HEK293T (cell line): ENCODE measurements around the gene FAM107B.

Source experiments
- CTCF ChIA-PET: fragments of 350-600 bp; formaldehyde crosslinking; extraction: SDS; loops from one replicate; lab custom pipeline; 2021; ENCODE audit warnings: antibody characterized with exemption, inconsistent platforms; lab: Yijun Ruan, JAX
- POLR2A ChIA-PET: fragments of 350-600 bp; formaldehyde crosslinking; extraction: SDS; loops from one replicate; lab custom pipeline; 2020; ENCODE audit warnings: antibody characterized with exemption, inconsistent platforms; lab: Yijun Ruan, JAX
- DNase-seq: peaks from one replicate; pipeline ENCODE4 v3.0.0; 2012; ENCODE audit warnings: mixed read lengths; ENCODE audit errors: extremely low spot score
- ARNT ChIP-seq: fragments of 450-650 bp; IDR thresholded peaks from 2 replicates; pipeline ENCODE4 v1.6.1; 2017; ENCODE audit warnings: mild to moderate bottlenecking
- BHLHE40 ChIP-seq: fragments of 450-650 bp; IDR thresholded peaks from 2 replicates; pipeline ENCODE4 v1.6.1; 2016; ENCODE audit warnings: mild to moderate bottlenecking, moderate library complexity, borderline replicate concordance
- CTBP1 ChIP-seq: fragments of 450-650 bp; IDR thresholded peaks from 2 replicates; pipeline ENCODE4 v1.6.1; 2016; ENCODE audit warnings: borderline replicate concordance
- ELF4 ChIP-seq: fragments of 450-650 bp; IDR thresholded peaks from 2 replicates; pipeline ENCODE4 v1.6.1; 2017; ENCODE audit warnings: antibody characterized with exemption
- FOXA1 ChIP-seq: fragments of 450-650 bp; IDR thresholded peaks from 2 replicates; pipeline ENCODE4 v1.6.1; 2016; ENCODE audit warnings: mild to moderate bottlenecking
- FOXK2 ChIP-seq: fragments of 450-650 bp; IDR thresholded peaks from 2 replicates; pipeline ENCODE4 v1.6.1; 2016; ENCODE audit warnings: mild to moderate bottlenecking
- FOXM1 ChIP-seq: fragments of 450-650 bp; IDR thresholded peaks from 2 replicates; pipeline ENCODE4 v1.6.1; 2017; ENCODE audit warnings: mild to moderate bottlenecking, borderline replicate concordance
- HDGF ChIP-seq: fragments of 450-650 bp; IDR thresholded peaks from 2 replicates; pipeline ENCODE4 v1.6.1; 2017; ENCODE audit warnings: antibody characterized with exemption, borderline replicate concordance
- L3MBTL2 ChIP-seq: fragments of 450-650 bp; conservative IDR thresholded peaks from 2 replicates; pipeline ENCODE4 v1.6.1; 2016; ENCODE audit warnings: mild to moderate bottlenecking
- LEF1 ChIP-seq: fragments of 450-650 bp; IDR thresholded peaks from 2 replicates; pipeline ENCODE4 v1.6.1; 2017; ENCODE audit warnings: mild to moderate bottlenecking, borderline replicate concordance
- NFRKB ChIP-seq: fragments of 450-650 bp; IDR thresholded peaks from 2 replicates; pipeline ENCODE4 v1.6.1; 2016; ENCODE audit warnings: mild to moderate bottlenecking, moderate library complexity
- PKNOX1 ChIP-seq: fragments of 450-650 bp; IDR thresholded peaks from 2 replicates; pipeline ENCODE4 v1.6.1; 2016
- SP1 ChIP-seq: fragments of 450-650 bp; IDR thresholded peaks from 2 replicates; pipeline ENCODE4 v1.6.1; 2017
- SUZ12 ChIP-seq: fragments of 450-650 bp; IDR thresholded peaks from 2 replicates; pipeline ENCODE4 v1.6.1; 2016; ENCODE audit warnings: mild to moderate bottlenecking
- TARDBP ChIP-seq: fragments of 450-650 bp; IDR thresholded peaks from 2 replicates; pipeline ENCODE4 v1.6.1; 2016
- ZNF384 ChIP-seq: fragments of 450-650 bp; IDR thresholded peaks from 2 replicates; pipeline ENCODE4 v1.6.1; 2016

FAM107B gene

GRCh38 chr10:14573666-14574261 lies 200.9 kb downstream of the FAM107B start:
- TF ChIP-seq FOXM1 (no peak), LEF1 (no peak), FOXK2 (no peak), HDGF (no peak), ELF4 (no peak), SP1 (no peak)
- ChIA-PET CTCF (interaction anchor here (0.7 kb wide), 1 partner anchor 72 kb away, joined by 3 read pairs; no protein-coding TSS in a partner anchor), POLR2A (no interaction called here)
- DNase-seq = no peak

- TF ChIP-seq ARNT (no peak), FOXM1 (no peak), LEF1 (no peak), HDGF (no peak)
- ChIA-PET POLR2A (no interaction called here), CTCF (no interaction called here)
- DNase-seq = no peak
These were observed 201.9 kb downstream of the FAM107B start for GRCh38 chr10:14572811-14573210.

GRCh38 chr10:14571866-14572507 lies 202.7 kb downstream of the FAM107B start:
- ChIA-PET CTCF (no interaction called here), POLR2A (no interaction called here)
- TF ChIP-seq NFRKB (no peak), L3MBTL2 (no peak), ARNT (no peak), CTBP1 (no peak), LEF1 (no peak), ZNF384 (no peak), BHLHE40 (no peak), FOXM1 (no peak), HDGF (no peak), FOXK2 (no peak), ELF4 (no peak), PKNOX1 (no peak), SUZ12 (no peak), FOXA1 (no peak)
- DNase-seq = no peak

GRCh38 chr10:14570800-14571199 lies 203.9 kb downstream of the FAM107B start:
- CTCF ChIA-PET = no interaction called here
- POLR2A ChIA-PET = no interaction called here
- DNase-seq = no peak
- TF ChIP-seq LEF1 (no peak), ARNT (no peak), SUZ12 (no peak), FOXM1 (no peak), FOXA1 (no peak), FOXK2 (no peak), BHLHE40 (no peak), CTBP1 (no peak), SP1 (no peak)

GRCh38 chr10:14569274-14570060 lies 205.2 kb downstream of the FAM107B start:
- DNase-seq = no peak
- TF ChIP-seq ARNT = no peak
- TF ChIP-seq L3MBTL2 = no peak
- TF ChIP-seq TARDBP = no peak
- TF ChIP-seq ZNF384 = no peak
- TF ChIP-seq SUZ12 = no peak
- no peak for TF ChIP-seq HDGF
- TF ChIP-seq ELF4 = no peak
- no peak for TF ChIP-seq NFRKB
- TF ChIP-seq FOXK2 = no peak
- TF ChIP-seq CTBP1 = no peak
- TF ChIP-seq SP1 = no peak
- TF ChIP-seq FOXM1 = no peak
- TF ChIP-seq LEF1 = no peak
- TF ChIP-seq BHLHE40 = no peak
- TF ChIP-seq FOXA1 = no peak
- no peak for TF ChIP-seq PKNOX1
- ChIA-PET POLR2A (no interaction called here), CTCF (no interaction called here)

- DNase-seq = no peak
- no peak for TF ChIP-seq FOXA1
- TF ChIP-seq BHLHE40 = no peak
- no peak for TF ChIP-seq ELF4
- no peak for TF ChIP-seq HDGF
- TF ChIP-seq L3MBTL2 = no peak
- TF ChIP-seq SP1 = no peak
- no peak for TF ChIP-seq CTBP1
- no peak for TF ChIP-seq FOXK2
- no peak for TF ChIP-seq LEF1
- no peak for TF ChIP-seq TARDBP
- no peak for TF ChIP-seq FOXM1
- no peak for TF ChIP-seq ZNF384
- no peak for TF ChIP-seq NFRKB
- no peak for TF ChIP-seq PKNOX1
- no peak for TF ChIP-seq ARNT
- no peak for TF ChIP-seq SUZ12
- ChIA-PET CTCF (no interaction called here), POLR2A (no interaction called here)
These were observed 207.3 kb downstream of the FAM107B start for GRCh38 chr10:14567421-14567820.
